ENCODE measurements around the gene HYAL1. TPM values are rescaled to one million over a fixed set of nuclear protein-coding genes. Genes with fewer than 3 reads are reported as not detected.
"Not testable (repeated sequence)": the region's sequence is repeated elsewhere in the genome, so short reads cannot be mapped to it uniquely, and the experiment has no call there.

HYAL1 gene
- total RNA-seq, 1 experiment from 2014 or later, result 0.40 TPM

GRCh38 chr3:50275141-50275995 lies 28.0 kb downstream of the HYAL1 start:
- no peak for DNase-seq (ENCODE audit: low read depth)

GRCh38 chr3:50274371-50275104 lies 28.8 kb downstream of the HYAL1 start:
- DNase-seq (ENCODE audit: low read depth), result peak; percentile 52

- no peak for DNase-seq (ENCODE audit: low read depth)
Observed at GRCh38 chr3:50273689-50274065, 29.7 kb downstream of the HYAL1 start.

GRCh38 chr3:50272911-50273688 lies 30.3 kb downstream of the HYAL1 start:
- DNase-seq (ENCODE audit: low read depth), result peak; percentile 78

- DNase-seq (ENCODE audit: low read depth), result not testable (repeated sequence)
Observed at GRCh38 chr3:50272538-50272910, 30.9 kb downstream of the HYAL1 start.

GRCh38 chr3:50271314-50271936 lies 31.9 kb downstream of the HYAL1 start:
- DNase-seq (ENCODE audit: low read depth), result no peak

- DNase-seq (ENCODE audit: low read depth), result peak; percentile 34
Observed at GRCh38 chr3:50270422-50271224, 32.8 kb downstream of the HYAL1 start.

GRCh38 chr3:50269977-50270413 lies 33.4 kb downstream of the HYAL1 start:
- peak; percentile 54 for DNase-seq (ENCODE audit: low read depth)

- DNase-seq (ENCODE audit: low read depth), result no peak
Observed at GRCh38 chr3:50269460-50269859, 33.9 kb downstream of the HYAL1 start.

- DNase-seq (ENCODE audit: low read depth), result peak; percentile 71
Observed at GRCh38 chr3:50268703-50269451, 34.5 kb downstream of the HYAL1 start, which contains the start of gene SEMA3B. TSS of gene SEMA3B (plus strand) at chr3:50269147. CDS start at chr3:50269241, 94 bp downstream.

GRCh38 chr3:50268276-50268675 lies 35.1 kb downstream of the HYAL1 start:
- no peak for DNase-seq (ENCODE audit: low read depth)

- no peak for DNase-seq (ENCODE audit: low read depth)
Observed at GRCh38 chr3:50267280-50267913, 36.0 kb downstream of the HYAL1 start.

- DNase-seq (ENCODE audit: low read depth), result no peak
Observed at GRCh38 chr3:50266836-50267235, 36.5 kb downstream of the HYAL1 start.

GRCh38 chr3:50266017-50266416 lies 37.4 kb downstream of the HYAL1 start:
- no peak for DNase-seq (ENCODE audit: low read depth)

- DNase-seq (ENCODE audit: low read depth), result no peak
Observed at GRCh38 chr3:50265571-50265970, 37.8 kb downstream of the HYAL1 start.

GRCh38 chr3:50264964-50265485 lies 38.3 kb downstream of the HYAL1 start:
- no peak for DNase-seq (ENCODE audit: low read depth)

GRCh38 chr3:50264383-50264963 lies 38.9 kb downstream of the HYAL1 start:
- peak; percentile 84 for DNase-seq (ENCODE audit: low read depth)
